ENCODE measurements around the gene IDH1.

GRCh38 chr2:208278549-208278948 is 23.7 kb upstream of the IDH1 start:
- no peak for TF ChIP-seq RAD21 (IDR thresholded peaks at IDR 0.05 in 1 of 2, conservative IDR thresholded peaks at IDR 0.05 in 1 of 2; ENCODE audit: low read depth in 2 of 2, low read length in 2 of 2)
- TF ChIP-seq CTBP2 (IDR thresholded peaks at IDR 0.05; ENCODE audit: borderline replicate concordance, insufficient read depth, insufficient read length, low read length): no peak
- TF ChIP-seq CTCF (IDR thresholded peaks at IDR 0.05; ENCODE audit: control extremely low read depth in 1 of 3, insufficient read depth in 1 of 3, low read depth in 1 of 3, low read length in 3 of 3): no peak
- TF ChIP-seq MAX (IDR thresholded peaks at IDR 0.05): no peak
- no peak for TF ChIP-seq KDM5A (IDR thresholded peaks at IDR 0.05; ENCODE audit: low read length)
- TF ChIP-seq YY1 (IDR thresholded peaks at IDR 0.05; ENCODE audit: low read depth, low read length): no peak
- no peak for TF ChIP-seq SP1 (IDR thresholded peaks at IDR 0.05; ENCODE audit: low read depth, low read length)

All from H1 (cell line).